ENCODE data around the gene CBL. TPM values are rescaled to one million over a fixed set of nuclear protein-coding genes. Genes with fewer than 3 reads are reported as not detected.

The CBL gene
- polyA plus RNA-seq, 2 of the 4 experiments (the other 2 are of a cell fraction), result 6.0 to 14.1 TPM

- H3K4me1 ChIP-seq, result no peaks in the 10 kb centered on the region
- ChIA-PET CTCF (interaction anchor here (1.1 to 5.6 kb wide), 8 partner anchors 8 to 127 kb away, joined by 3 to 36 read pairs (median 6); partner anchors contain the start of gene USP2), POLR2A (no interaction called here)
- FAIRE-seq (no peak), ATAC-seq (no peak; a peak in 2 of 6 replicates), DNase-seq (ENCODE audit: low read depth in 1 of 2, low spot score in 1 of 2) (no peak)
- H3K27ac ChIP-seq, result no peak overlapping the region
- TF ChIP-seq KDM5A (IDR thresholded peaks at IDR 0.05) (no peak), RCOR1 (IDR thresholded peaks at IDR 0.05; ENCODE audit: low read depth, low read length) (no peak)
- no peak overlapping the region for H3K4me2 ChIP-seq
- H3K4me3 ChIP-seq, result no peak overlapping the region
- 47% methylated on average over 2 of the region's 2 CpGs for WGBS (ENCODE audit: missing lambda C conversion rate)
- no peaks in the 10 kb centered on the region for H3K9me3 ChIP-seq
Measured at GRCh38 chr11:119347242-119347641, 141.1 kb downstream of the CBL start.

- CTCF ChIA-PET, result interaction anchor here (0.6 to 5.6 kb wide), 15 partner anchors 8 to 142 kb away, joined by 3 to 36 read pairs (median 4); partner anchors contain the start of genes CBL and USP2
- FAIRE-seq (no peak), DNase-seq (ENCODE audit: low read depth in 1 of 2, low spot score in 1 of 2) (no peak), ATAC-seq (no peak)
- Histone ChIP-seq H3K4me2 (no peak overlapping the region), H3K4me1 (0 out of 3 replicates have a peak, but pooled peaks cover 4% of the 10 kb centered on the region), H3K9me3 (no peaks in the 10 kb centered on the region), H3K27ac (no peak overlapping the region), H3K4me3 (no peak overlapping the region)
- WGBS (ENCODE audit: missing lambda C conversion rate), result 67% methylated on average over 16 of the region's 16 CpGs
- no peak for TF ChIP-seq KDM5A (IDR thresholded peaks at IDR 0.05)
- no peak for TF ChIP-seq POLR2AphosphoS2 (conservative IDR thresholded peaks at IDR 0.05; ENCODE audit: low read length)
- TF ChIP-seq HES2 (IDR thresholded peaks at IDR 0.05), result no peak
- POLR2A ChIA-PET, result no interaction called here
Measured at GRCh38 chr11:119347940-119348605, 141.9 kb downstream of the CBL start.

- ChIA-PET POLR2A (no interaction called here), CTCF (interaction anchor here (1.1 to 2.7 kb wide), 7 partner anchors 10 to 32 kb away, joined by 3 to 12 read pairs (median 5); partner anchors contain the start of gene USP2)
- Histone ChIP-seq H3K4me1 (peaks cover 4% of the 10 kb centered on the region; the same call in 1 of the 3 replicates), H3K4me3 (no peak overlapping the region), H3K27ac (no peak overlapping the region), H3K4me2 (no peak overlapping the region), H3K9me3 (no peaks in the 10 kb centered on the region)
- WGBS (ENCODE audit: missing lambda C conversion rate), result 64% methylated on average over 6 of the region's 6 CpGs
- FAIRE-seq (no peak), ATAC-seq (no peak), DNase-seq (ENCODE audit: low read depth in 1 of 2, low spot score in 1 of 2) (no peak)
- no peak for TF ChIP-seq GATA3 (IDR thresholded peaks at IDR 0.05; ENCODE audit: borderline replicate concordance)
- no peak for TF ChIP-seq PBX3 (IDR thresholded peaks at IDR 0.05)
- TF ChIP-seq POLR2A (IDR thresholded peaks at IDR 0.05; ENCODE audit: low read length), result no peak
- TF ChIP-seq POLR2AphosphoS2 (conservative IDR thresholded peaks at IDR 0.05; ENCODE audit: low read length), result no peak
- TF ChIP-seq EHF (CRISPR knock-in tag; IDR thresholded peaks at IDR 0.05), result no peak
- no peak for TF ChIP-seq CHD4 (IDR thresholded peaks at IDR 0.05; ENCODE audit: borderline replicate concordance)
- no peak for TF ChIP-seq FOSB (CRISPR knock-in tag; IDR thresholded peaks at IDR 0.05)
- TF ChIP-seq TP53 (CRISPR knock-in tag; IDR thresholded peaks at IDR 0.05), result no peak
- no peak for TF ChIP-seq JUNB (IDR thresholded peaks at IDR 0.05)
Measured at GRCh38 chr11:119350302-119350701, 144.2 kb downstream of the CBL start.

GRCh38 chr11:119351232-119351631 is 145.1 kb downstream of the CBL start:
- no peak for FAIRE-seq
- ChIA-PET POLR2A (no interaction called here), CTCF (interaction anchor here (0.8 to 2.7 kb wide), 6 partner anchors 11 to 123 kb away, joined by 3 to 12 read pairs (median 6); no protein-coding TSS in a partner anchor)
- no peak for ATAC-seq
- no peak overlapping the region for H3K4me2 ChIP-seq
- DNase-seq (ENCODE audit: low read depth in 1 of 2, low spot score in 1 of 2), result no peak
- peaks cover 7% of the 10 kb centered on the region; the same call in 2 of the 3 replicates for H3K4me1 ChIP-seq
- no peaks in the 10 kb centered on the region for H3K9me3 ChIP-seq
- WGBS (ENCODE audit: missing lambda C conversion rate), result 28% methylated on average over 2 of the region's 2 CpGs
- H3K4me3 ChIP-seq, result no peak overlapping the region
- H3K27ac ChIP-seq, result no peak overlapping the region
- no peak for TF ChIP-seq PHF8 (IDR thresholded peaks at IDR 0.05; ENCODE audit: borderline replicate concordance, low read depth)
- no peak for TF ChIP-seq HOXA7 (CRISPR knock-in tag; IDR thresholded peaks at IDR 0.05)
- no peak for TF ChIP-seq POLR2A (IDR thresholded peaks at IDR 0.05; ENCODE audit: low read length)
- no peak for TF ChIP-seq ZFP36 (IDR thresholded peaks at IDR 0.05; ENCODE audit: borderline replicate concordance, partially characterized antibody)
- no peak for TF ChIP-seq MYC (IDR thresholded peaks at IDR 0.05; ENCODE audit: borderline replicate concordance, low read length)
- TF ChIP-seq MAFK (IDR thresholded peaks at IDR 0.05; ENCODE audit: partially characterized antibody), result no peak
- no peak for TF ChIP-seq HES2 (IDR thresholded peaks at IDR 0.05)
- no peak for TF ChIP-seq E2F6 (IDR thresholded peaks at IDR 0.05; ENCODE audit: borderline replicate concordance, low read depth)
- TF ChIP-seq HEYL (CRISPR knock-in tag; IDR thresholded peaks at IDR 0.05), result no peak
- no peak for TF ChIP-seq SREBF2 (IDR thresholded peaks at IDR 0.05)
- no peak for TF ChIP-seq HDAC2 (IDR thresholded peaks at IDR 0.05)
- TF ChIP-seq CTCF (IDR thresholded peaks at IDR 0.05), result no peak
- no peak for TF ChIP-seq MAX (IDR thresholded peaks at IDR 0.05)
- TF ChIP-seq EP300 (IDR thresholded peaks at IDR 0.05), result no peak
- TF ChIP-seq CBX8 (IDR thresholded peaks at IDR 0.05), result no peak
- no peak for TF ChIP-seq ELK1 (IDR thresholded peaks at IDR 0.05; ENCODE audit: low read depth, low read length)

Data from A549 (cell line).